Uterus (tissue), 4 donors: Measurements from ENCODE around the gene SYN1. TPM values are rescaled to one million over a fixed set of nuclear protein-coding genes. Genes with fewer than 3 reads are reported as not detected.

ENCODE experiments used
- DNase-seq, 2 donors: peaks; one replicate each; pipeline ENCODE4 v3.0.0-alpha.2; 2019 to 2020
- H3K27ac ChIP-seq, 2 donors: fragments of 200-600 bp; sonication (generic); 1 replicate in 1 of 2; 2 replicates in 1 of 2; pipeline ENCODE4 v1.5.1; 2016 to 2018
- H3K27me3 ChIP-seq, 2 donors: fragments of 200-600 bp; sonication (generic); one replicate each; pipeline ENCODE4 v1.5.1; 2018 to 2019; ENCODE audit warnings: control low read depth in 1 of 2
- H3K36me3 ChIP-seq, 2 donors: fragments of 200-600 bp; sonication (generic); one replicate each; pipeline ENCODE4 v1.5.1; 2019; ENCODE audit warnings: control low read depth in 1 of 2
- H3K4me1 ChIP-seq, 2 donors: fragments of 200-600 bp; sonication (generic); one replicate each; pipeline ENCODE4 v1.5.1; 2018 to 2019; ENCODE audit warnings: control low read depth in 1 of 2
- H3K4me3 ChIP-seq, 2 donors: fragments of 200-600 bp; sonication (generic); 1 replicate in 1 of 2; 2 replicates in 1 of 2; pipeline ENCODE4 v1.5.1; 2018 to 2019; ENCODE audit warnings: mild to moderate bottlenecking in 1 of 2
- H3K9me3 ChIP-seq, 2 donors: fragments of 200-600 bp; sonication (generic); one replicate each; pipeline ENCODE4 v1.5.1; 2019; ENCODE audit warnings: control low read depth in 1 of 2
- POLR2A ChIP-seq, 2 donors: fragments of 450-650 bp; IDR thresholded peaks; one replicate each; pipeline ENCODE4 v1.6.1; 2016; ENCODE audit warnings: antibody characterized with exemption in 2 of 2, mild to moderate bottlenecking in 1 of 2, moderate library complexity in 1 of 2
- intact Hi-C: fragments of 100-400 bp; cut with DNase I; formaldehyde crosslinking; loops from one replicate; pipeline ENCODE4 v1.15.1; 2023; ENCODE audit warnings: low total_unique reads
- total RNA-seq, 4 donors: library from RNA; depleted of rRNA in 3 of 4; stranded (reverse); fragments of >200 nt in 3 of 4; gene quantifications; one replicate each; pipeline versions ENCODE4 v1.1.0 to v1.2.4, GENCODE V29; 2014 to 2023
- TF ChIP-seq, protein P1 (sequence below), 4 experiments: fragments of 200-600 bp in 2 of 4; fragments of 450-650 bp in 2 of 4; sonication (generic) in 2 of 4; IDR thresholded peaks; one replicate each; pipeline ENCODE4 v1.5.1; 2016 to 2019; ENCODE audit warnings: antibody characterized with exemption in 4 of 4, mild to moderate bottlenecking in 2 of 4, moderate library complexity in 1 of 4
- donor health status: DM: yes; HTN: yes; CAD: no.

The SYN1 gene
- total RNA-seq, 4 donors from 2014 or later = 1.2 to 1.5 TPM; not detected in 2

DNA sequence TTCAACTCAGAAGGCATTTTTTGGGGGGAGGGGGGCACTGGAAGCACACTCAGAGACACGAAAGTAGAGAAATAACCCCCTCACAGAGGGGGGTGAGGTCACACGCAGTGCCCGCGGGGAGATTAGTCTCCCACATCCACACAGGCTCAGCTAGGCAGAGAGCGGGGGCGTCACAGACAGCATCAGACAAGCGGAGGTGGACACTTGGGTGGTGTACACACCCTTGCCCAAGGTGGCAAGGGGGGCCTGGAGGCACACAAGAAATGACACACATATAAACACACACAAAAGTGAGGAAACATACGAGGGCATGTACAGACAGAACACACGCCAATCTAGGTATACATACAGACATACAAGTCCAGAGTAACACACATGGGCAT is 637 bp upstream of the SYN1 start:
- Histone ChIP-seq H3K4me1 (no peaks in the 10 kb centered on the region), H3K36me3 (no peaks in the 10 kb centered on the region), H3K27ac (no peak overlapping the region), H3K27me3 (no peaks in the 10 kb centered on the region), H3K9me3 (no peaks in the 10 kb centered on the region), H3K4me3 (no peak overlapping the region)
- intact Hi-C loops = no loop called here
- TF ChIP-seq, protein P1, sequence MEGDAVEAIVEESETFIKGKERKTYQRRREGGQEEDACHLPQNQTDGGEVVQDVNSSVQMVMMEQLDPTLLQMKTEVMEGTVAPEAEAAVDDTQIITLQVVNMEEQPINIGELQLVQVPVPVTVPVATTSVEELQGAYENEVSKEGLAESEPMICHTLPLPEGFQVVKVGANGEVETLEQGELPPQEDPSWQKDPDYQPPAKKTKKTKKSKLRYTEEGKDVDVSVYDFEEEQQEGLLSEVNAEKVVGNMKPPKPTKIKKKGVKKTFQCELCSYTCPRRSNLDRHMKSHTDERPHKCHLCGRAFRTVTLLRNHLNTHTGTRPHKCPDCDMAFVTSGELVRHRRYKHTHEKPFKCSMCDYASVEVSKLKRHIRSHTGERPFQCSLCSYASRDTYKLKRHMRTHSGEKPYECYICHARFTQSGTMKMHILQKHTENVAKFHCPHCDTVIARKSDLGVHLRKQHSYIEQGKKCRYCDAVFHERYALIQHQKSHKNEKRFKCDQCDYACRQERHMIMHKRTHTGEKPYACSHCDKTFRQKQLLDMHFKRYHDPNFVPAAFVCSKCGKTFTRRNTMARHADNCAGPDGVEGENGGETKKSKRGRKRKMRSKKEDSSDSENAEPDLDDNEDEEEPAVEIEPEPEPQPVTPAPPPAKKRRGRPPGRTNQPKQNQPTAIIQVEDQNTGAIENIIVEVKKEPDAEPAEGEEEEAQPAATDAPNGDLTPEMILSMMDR (IDR thresholded peaks at IDR 0.05) = no peak
- TF ChIP-seq POLR2A (IDR thresholded peaks at IDR 0.05) = no peak
- no peak for DNase-seq

DNA sequence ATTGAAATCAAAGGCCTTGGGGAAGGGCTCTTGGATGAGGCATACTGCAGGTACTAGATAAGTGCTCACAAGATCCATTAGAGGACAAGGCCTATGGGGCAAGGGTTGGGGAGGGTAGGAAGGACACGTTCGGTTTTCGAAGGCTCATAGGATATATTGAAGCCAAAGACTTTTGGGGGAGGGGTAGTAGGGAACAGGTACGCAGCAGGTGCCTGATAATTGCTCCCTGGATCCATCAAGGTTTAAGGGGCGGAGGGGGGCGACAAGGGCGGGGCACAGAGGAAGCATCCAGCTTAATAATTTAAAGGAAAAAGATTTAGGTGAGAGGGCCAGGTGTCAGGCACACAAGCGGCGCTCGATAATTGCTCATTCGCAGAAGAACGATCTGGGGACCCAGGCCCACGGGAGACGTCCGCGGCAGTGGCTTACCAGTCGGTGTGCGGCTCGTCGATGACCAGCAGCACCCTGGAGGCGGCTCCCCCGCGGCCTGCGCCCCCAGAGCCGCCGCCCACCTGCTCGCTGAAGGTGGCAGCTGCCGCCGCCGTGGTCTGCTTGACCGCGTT is 653 bp downstream of the SYN1 start:
- Histone ChIP-seq H3K27me3 (no peaks in the 10 kb centered on the region), H3K36me3 (no peaks in the 10 kb centered on the region), H3K4me1 (no peaks in the 10 kb centered on the region), H3K4me3 (no peak overlapping the region), H3K9me3 (no peaks in the 10 kb centered on the region), H3K27ac (no peak overlapping the region)
- intact Hi-C loops = no loop called here
- TF ChIP-seq, protein P1 (IDR thresholded peaks at IDR 0.05) = no peak
- TF ChIP-seq POLR2A (IDR thresholded peaks at IDR 0.05) = no peak
- no peak for DNase-seq

DNA sequence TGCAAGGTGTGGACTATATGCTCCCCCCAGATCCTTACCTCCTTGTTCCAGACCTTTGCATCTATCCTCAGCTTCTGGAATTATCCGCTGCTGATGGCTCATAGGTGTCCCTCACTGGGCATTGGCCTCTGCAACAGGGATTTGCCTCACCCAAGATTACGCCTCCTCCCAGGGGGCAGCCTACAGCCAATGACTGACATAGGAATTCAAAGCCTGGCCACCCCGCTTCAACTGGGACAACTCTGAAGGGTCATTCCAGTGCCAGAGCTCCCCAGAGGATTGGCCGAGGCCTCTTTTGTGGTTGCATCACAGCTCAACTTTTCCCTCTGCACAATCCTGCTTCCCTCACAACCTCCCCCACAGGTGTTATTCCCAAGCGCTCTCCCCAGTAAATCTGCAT is 5.0 kb downstream of the SYN1 start:
- no peak overlapping the region for H3K4me3 ChIP-seq
- TF ChIP-seq, protein P1 (IDR thresholded peaks at IDR 0.05) = no peak
- no peak for TF ChIP-seq POLR2A (IDR thresholded peaks at IDR 0.05)
- DNase-seq = no peak
- no peaks in the 10 kb centered on the region for H3K9me3 ChIP-seq
- intact Hi-C loops = no loop called here
- H3K36me3 ChIP-seq = no peaks in the 10 kb centered on the region
- no peaks in the 10 kb centered on the region for H3K27me3 ChIP-seq
- H3K4me1 ChIP-seq = no peaks in the 10 kb centered on the region
- H3K27ac ChIP-seq = no peak overlapping the region

GRCh38 chrX:47613082-47613481 is 6.6 kb downstream of the SYN1 start:
- H3K27me3 ChIP-seq = no peaks in the 10 kb centered on the region
- intact Hi-C loops = no loop called here
- no peaks in the 10 kb centered on the region for H3K36me3 ChIP-seq
- H3K4me1 ChIP-seq = no peaks in the 10 kb centered on the region
- TF ChIP-seq, protein P1 (IDR thresholded peaks at IDR 0.05) = no peak
- TF ChIP-seq POLR2A (IDR thresholded peaks at IDR 0.05) = no peak
- no peak overlapping the region for H3K27ac ChIP-seq
- no peak overlapping the region for H3K4me3 ChIP-seq
- H3K9me3 ChIP-seq = no peaks in the 10 kb centered on the region
- no peak for DNase-seq

GRCh38 chrX:47612418-47612817 is 7.2 kb downstream of the SYN1 start:
- H3K27ac ChIP-seq = no peak overlapping the region
- no peaks in the 10 kb centered on the region for H3K36me3 ChIP-seq
- H3K9me3 ChIP-seq = no peaks in the 10 kb centered on the region
- no peak for DNase-seq
- H3K4me3 ChIP-seq = no peak overlapping the region
- intact Hi-C loops = no loop called here
- H3K4me1 ChIP-seq = no peaks in the 10 kb centered on the region
- TF ChIP-seq POLR2A (IDR thresholded peaks at IDR 0.05) = no peak
- TF ChIP-seq, protein P1 (IDR thresholded peaks at IDR 0.05) = no peak
- H3K27me3 ChIP-seq = no peaks in the 10 kb centered on the region
